NCI-H446 (cell line): ENCODE data around the gene SYS1.
"Not testable (repeated sequence)": the region's sequence is repeated elsewhere in the genome, so short reads cannot be mapped to it uniquely, and the experiment has no call there.

Experiments
- DNase-seq, 2 experiments: peaks; one replicate each; lab custom pipeline; 2025; lab: John Stamatoyannopoulos, UW

The SYS1 gene

GRCh38 chr20:45340236-45340847 lies 22.6 kb upstream of the SYS1 start:
- no peak for DNase-seq

GRCh38 chr20:45340951-45341350 lies 22.0 kb upstream of the SYS1 start:
- DNase-seq, result no peak

DNA sequence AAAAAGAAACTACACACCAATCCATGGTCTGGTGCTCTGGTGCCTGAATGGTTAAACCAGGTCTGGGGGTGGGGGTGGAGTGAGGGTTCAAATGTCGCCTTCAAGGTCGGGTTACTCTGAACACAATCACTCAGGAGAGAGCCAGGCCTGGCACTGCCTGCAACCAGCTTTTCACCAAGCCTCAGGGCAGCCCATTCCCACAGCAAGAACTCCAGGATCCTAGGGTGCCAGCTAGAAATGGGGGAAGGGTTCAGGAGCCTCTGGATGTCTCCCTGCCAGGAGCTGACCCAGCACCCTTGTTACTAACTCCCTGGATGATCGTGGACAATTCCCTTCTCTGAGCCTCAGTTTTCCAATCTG lies 21.4 kb upstream of the SYS1 start:
- no peak for DNase-seq

DNA sequence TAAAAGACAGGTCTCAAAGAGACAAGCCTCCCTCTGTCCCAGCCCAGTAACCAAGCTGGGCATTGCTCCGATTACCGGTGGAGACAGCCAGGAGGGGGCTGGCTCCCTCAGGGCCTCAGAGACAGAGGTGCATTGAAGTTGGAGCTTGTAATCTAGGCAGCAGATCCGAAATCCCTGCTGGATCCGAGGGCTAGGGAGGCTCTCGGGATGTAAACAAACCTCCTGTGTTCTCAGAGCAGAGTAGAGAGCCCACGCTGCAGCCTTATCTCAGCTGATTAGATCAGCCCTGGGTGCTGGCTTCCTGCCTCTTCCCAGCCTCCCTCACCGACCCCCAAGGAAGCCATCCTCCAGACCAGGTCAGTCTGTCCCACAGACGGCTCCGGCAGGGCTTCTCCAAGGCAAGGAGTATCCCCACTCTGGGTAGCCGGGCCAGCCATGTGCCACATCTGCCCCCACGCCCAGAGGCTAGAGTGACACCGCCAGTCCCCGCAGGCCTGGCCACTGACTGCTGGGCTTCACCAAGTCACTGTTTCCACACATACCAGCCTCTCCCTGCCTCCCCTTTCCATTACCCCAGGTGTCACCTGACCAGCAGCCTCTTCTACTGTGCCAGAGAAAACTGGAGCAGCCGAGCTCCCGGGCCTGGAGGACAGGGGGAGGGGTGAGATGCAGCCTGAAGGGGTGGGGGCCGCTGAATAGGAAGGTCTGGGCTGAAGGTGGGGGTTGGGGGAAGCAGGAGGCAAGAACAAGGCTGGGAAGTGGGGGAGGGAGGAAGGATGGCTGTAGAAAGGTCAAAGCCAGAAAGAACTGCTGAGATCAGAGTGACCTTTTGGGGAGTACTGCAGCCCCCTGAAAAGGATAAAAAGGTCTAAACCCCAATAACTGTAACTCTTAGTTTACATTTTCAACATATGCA lies 20.8 kb upstream of the SYS1 start:
- no peak for DNase-seq

DNA sequence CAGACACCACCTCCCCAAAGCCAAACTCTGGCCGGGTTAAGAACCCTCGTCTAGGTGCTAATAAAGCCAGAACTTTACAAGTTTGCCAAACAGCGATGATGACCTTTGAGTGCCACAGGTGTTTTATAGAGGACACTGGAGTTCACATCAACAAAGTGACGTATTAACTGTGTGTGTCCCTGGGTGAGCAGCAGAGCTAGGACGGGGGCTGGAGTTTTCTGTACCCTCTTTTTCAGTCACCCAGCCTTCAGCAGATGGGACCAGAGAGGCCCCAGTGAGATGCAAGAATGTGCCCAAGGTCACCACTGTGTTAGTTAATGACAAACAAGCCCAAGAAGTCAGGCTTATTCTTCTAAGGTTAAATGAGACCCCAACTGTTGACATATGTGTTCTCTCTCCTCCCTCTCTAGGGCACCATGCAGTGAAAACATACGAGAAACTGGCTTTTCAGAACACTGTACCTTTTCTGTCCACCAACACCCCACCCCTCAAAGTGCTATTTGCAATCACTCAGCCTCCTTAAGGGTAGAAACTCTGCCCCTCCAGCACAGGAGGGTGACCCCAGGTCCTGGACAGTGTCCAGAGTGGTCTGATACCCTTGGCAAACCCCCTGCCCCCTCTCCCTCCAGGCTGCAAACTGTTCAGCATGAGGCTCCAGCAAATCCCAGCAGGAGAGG lies 20.0 kb upstream of the SYS1 start:
- DNase-seq, result no peak

GRCh38 chr20:45343532-45344167 lies 19.3 kb upstream of the SYS1 start:
- no peak for DNase-seq

GRCh38 chr20:45344168-45344860 lies 18.6 kb upstream of the SYS1 start:
- DNase-seq, result no peak

DNA sequence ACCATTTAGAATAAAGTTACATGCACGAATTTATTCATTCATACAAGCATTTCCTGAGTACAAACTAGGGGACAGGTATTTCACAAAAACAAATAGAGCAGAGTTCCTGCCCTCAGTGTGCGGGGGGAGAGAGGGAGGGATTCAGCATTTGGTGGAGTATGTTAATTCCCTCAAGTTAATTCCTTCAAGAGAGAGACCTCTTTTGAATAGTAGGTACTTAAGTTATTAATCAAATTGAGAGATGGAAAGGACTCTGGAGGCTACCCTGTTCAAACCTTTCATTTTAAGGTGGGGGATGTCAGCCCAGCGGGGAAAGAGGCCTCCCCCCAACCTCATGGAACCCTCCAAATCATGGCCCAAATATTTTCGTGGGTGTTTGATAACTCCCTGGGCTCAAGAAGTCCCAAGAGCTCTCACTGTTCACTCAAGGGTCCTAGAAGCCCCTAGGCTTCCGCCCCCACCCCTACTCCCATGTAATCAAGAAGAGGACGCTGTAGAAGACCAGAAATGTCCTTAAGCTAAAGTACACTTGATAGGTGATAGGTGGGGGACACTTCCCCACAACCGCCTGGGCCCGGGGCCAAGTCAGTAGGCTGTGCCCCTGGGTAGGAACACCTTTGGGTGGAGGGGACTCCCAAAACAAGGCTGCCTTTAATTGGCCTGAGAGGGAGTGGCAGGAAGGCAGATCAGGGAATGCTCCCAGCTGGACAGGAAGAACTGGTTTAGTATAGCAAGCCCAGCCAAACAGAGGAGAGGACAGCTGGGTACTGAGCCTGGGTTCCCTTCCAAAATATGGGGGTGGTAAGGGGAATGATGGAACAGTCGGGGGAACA lies 17.6 kb upstream of the SYS1 start:
- DNase-seq, result no peak

- no peak for DNase-seq
These were observed 16.7 kb upstream of the SYS1 start for GRCh38 chr20:45346291-45346718.

DNA sequence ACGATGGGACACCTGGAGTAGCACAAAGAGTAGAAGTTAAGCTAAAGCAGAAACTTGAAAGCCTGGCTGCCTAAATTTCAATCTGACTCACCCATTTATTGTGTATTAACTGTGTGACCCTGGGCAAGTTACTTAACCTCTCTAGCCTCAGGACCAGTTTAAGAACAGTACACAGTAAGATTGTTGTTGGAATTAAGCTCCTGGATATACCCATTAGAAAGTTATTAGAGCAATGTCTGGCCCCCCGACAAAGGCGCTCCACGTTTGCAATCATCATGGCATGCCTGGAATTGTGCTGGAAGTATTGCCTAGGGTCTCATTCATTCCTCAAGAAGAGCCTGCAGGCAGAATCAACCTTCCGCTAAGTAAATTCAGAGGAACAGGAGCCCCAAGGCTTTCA lies 16.1 kb upstream of the SYS1 start:
- no peak for DNase-seq

- DNase-seq, result no peak
These were observed 15.5 kb upstream of the SYS1 start for GRCh38 chr20:45347297-45347935.

- no peak for DNase-seq
These were observed 14.8 kb upstream of the SYS1 start, which contains the start of gene SDC4 for GRCh38 chr20:45347936-45348778. SDC4 (minus strand) TSS chr20:45348424; CDS start chr20:45348384, 40 bp downstream.

- no peak for DNase-seq
These were observed 12.7 kb upstream of the SYS1 start for GRCh38 chr20:45350217-45350616.

- DNase-seq, result not testable (repeated sequence)
These were observed 12.2 kb upstream of the SYS1 start for GRCh38 chr20:45350795-45351194.

- DNase-seq, result no peak
These were observed 10.2 kb upstream of the SYS1 start for GRCh38 chr20:45352729-45353128.

DNA sequence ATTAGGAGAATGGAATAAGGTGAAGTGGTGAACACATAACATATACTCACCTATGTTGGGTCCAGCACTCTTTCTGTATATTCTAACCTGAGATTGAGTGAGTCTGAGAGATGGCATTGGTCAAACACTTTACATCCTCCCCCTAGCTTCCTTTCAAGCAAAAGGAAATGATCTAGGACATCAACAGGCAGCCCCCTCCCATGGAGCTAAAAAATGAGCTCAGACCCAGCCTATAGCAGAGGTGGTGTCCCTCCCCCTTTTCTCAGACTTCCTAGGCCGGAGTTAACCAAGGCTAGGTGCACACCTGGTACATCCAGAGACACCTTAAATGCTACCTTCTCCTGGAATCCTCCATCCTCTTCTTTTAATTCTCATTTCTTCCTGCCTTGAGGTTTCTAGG lies 9.2 kb upstream of the SYS1 start:
- DNase-seq, result no peak

GRCh38 chr20:45354423-45355208 lies 8.3 kb upstream of the SYS1 start:
- DNase-seq, result no peak

GRCh38 chr20:45355209-45356084 lies 7.5 kb upstream of the SYS1 start:
- no peak for DNase-seq
